Measurements from ENCODE around the gene ASB14.

ASB14 gene

GRCh38 chr3:57261119-57261518 lies 31.4 kb downstream of the ASB14 start:
- no peak for DNase-seq (ENCODE audit: low read depth)

DNA sequence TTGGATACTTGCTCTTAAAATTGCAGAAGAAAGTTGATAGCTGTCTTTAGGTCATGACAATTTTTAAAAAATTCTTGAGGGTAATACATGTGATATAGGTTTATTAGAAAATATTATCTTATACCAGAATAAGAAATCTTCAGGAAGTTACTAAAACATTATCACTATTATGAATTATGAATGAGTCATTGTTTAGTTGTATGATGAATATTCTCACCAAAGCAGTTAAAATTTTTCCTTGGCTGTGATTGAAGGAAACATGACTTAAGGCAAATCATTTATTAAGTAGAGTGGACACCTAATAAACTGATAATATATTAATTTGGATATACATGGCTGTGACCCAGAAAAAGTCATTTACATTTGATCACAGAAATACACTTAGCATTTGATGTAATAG lies 34.8 kb downstream of the ASB14 start:
- DNase-seq (ENCODE audit: low read depth): no peak

GRCh38 chr3:57256844-57257243 lies 35.6 kb downstream of the ASB14 start:
- no peak for DNase-seq (ENCODE audit: low read depth)

DNA sequence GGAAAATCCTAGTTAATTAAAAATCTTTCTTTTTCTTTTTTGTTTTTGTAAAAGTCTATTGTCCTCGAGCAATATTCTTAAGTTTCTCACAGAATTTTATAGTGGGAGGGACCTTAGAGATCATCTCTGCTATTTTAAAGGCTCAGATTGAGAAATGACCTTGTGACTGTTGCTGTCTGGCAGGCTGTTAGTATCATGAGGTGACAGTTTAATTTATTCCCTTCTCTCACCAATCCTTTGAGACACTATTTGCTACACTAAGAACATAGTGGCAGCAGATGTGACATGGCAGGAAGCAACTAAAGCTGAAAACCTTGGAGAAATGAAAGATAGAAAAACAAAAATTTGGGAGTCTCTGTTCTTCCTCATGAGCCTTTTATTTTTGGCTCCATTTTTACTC lies 40.1 kb downstream of the ASB14 start:
- DNase-seq (ENCODE audit: low read depth): no peak

- no peak for DNase-seq (ENCODE audit: low read depth)
Measured at GRCh38 chr3:57244946-57245345, 47.5 kb downstream of the ASB14 start.

DNA sequence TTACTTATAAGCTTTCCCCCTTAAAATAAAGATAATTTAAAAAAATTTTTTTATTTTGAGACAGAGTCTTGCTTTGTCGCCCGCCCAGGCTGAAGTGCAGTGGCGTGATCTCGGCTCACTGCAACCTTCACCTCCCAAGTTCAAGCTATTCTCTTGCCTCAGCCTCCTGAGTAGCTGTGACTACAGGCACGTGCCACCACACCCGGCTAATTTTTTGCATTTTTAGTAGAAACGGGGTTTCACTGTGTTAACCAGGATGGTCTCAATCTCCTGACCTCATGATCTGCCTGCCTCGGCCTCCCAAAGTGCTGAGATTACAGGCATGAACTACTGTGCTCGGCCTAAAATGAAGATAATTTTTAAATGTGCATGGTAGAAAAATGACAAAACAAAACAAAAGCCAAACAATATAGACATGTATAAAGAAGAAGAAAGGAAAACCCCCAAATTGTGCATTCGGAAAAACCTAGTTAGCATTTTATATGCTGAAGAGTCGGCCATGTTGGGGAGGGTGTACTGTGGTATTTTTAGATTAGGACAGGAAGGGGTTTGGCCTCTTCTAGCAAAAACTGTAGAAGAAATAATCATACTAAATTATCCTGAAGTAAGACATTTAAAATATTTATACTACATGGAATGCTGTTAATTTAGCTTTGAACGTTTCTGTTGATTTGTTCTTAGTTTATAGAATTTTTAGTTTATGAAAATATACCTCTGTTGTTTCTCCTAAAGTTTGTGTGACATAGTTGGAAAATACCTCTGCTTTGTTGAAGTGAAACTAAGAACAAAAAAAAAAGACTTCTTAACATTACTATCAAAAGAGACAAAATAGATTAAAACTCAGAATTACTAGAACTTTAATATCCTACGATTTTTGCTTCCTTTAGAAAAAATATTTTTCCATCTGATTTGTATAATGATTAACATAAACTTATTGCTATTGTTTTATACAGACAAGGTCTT lies 57.6 kb downstream of the ASB14 start:
- no peak for DNase-seq (ENCODE audit: low read depth)

DNA sequence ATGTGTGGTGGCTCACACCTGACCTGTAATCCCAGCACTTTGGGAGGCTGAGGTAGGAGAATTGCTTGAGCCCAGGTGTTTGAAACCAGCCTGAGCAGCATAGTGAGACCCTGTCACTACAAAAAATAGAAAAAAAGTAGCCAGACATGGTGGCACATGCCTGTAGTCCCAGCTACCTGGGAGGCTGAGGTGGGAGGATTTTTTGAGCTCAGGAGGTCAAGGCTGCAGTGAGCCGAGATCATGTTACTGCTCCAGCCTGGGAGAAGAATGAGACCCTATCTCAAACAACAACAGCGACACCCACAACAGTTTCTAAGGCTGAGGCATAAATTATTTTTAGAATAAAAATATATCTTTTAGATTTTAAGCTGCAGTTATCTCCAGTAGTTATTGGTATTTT lies 58.7 kb downstream of the ASB14 start:
- DNase-seq (ENCODE audit: low read depth): no peak

- no peak for DNase-seq (ENCODE audit: low read depth)
Measured at GRCh38 chr3:57230006-57230405, 62.5 kb downstream of the ASB14 start.

- peak; percentile 56 for DNase-seq (ENCODE audit: low read depth)
Measured at GRCh38 chr3:57227930-57228751, 64.3 kb downstream of the ASB14 start.

DNA sequence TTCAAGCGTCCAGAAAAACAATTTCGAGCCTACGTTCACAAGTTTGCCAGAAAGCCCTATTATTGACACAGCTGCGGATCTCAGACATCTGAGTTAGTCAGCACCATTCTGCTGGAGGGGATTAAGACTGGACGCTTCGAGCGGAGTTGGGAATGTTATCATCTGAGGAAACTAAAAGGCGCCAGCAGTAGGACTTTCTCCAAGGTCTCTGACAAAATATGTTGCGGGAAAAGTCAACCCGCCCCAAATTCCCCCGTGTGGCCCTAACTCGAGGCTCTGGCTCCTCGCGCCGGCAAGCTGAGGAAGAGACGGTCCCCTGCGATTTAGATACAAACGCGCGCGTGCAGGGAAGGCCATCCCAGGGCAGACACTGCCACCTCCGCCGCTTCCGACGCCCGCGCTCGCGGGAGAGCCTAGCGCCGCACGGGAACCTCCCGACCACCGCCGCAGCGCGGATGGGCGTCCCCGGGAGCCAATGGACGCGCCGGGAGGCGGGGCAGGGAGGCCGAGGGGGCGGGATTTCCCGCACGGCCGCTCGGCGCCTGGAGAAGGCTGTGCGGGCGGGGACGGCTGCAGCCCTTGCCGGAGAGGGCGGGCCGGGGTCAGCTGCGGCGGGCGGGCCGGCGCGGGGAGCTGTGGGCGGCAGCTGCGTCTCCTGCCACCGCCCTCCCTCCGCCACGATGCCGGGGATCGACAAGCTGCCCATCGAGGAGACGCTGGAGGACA lies 65.1 kb downstream of the ASB14 start, which contains the start of gene APPL1:
Gene APPL1, plus strand, starts transcription at position 526 of the 726 bp plus-strand sequence. Its CDS starts 155 bp downstream, at position 681.
- DNase-seq (ENCODE audit: low read depth): peak; percentile 90

DNA sequence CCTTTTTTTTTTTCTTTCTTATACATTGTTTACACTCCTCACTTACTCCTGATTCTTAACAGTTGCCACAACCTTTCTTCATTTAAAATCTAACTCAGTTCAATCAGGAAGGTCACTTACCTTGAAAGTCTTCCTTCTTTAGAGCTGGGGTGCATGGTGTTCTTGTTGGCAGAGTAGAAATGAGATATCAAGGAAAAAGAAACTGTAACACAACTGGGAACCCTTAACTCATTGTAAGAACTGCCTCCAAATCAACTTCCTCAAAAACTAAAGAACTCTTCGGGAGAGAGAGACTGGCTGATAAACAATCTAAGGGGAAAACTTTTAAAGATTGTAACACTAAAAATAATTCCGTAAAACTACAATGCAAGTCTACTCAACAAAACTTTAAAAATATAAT lies 66.3 kb downstream of the ASB14 start:
- DNase-seq (ENCODE audit: low read depth): no peak

- DNase-seq (ENCODE audit: low read depth): peak; percentile 27
Measured at GRCh38 chr3:57224856-57225255, 67.6 kb downstream of the ASB14 start.

DNA sequence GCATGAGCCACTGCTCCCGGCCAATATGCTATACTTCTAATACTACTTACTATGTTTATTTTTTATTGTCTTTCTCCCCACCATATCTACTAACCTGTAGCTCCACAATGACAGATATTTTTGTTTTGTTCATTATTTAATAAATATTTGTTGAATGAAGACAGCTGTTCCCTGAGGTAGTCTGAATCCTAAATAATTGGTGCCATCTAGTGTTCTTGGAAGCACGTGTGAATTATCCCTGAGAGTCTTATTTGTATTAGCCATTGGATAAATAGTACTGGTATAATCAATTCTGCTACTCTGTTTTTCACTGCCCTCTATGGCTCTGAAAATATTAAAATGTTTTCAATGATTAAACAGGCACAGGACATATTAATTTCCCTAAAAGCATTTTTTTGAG lies 70.6 kb downstream of the ASB14 start:
- DNase-seq (ENCODE audit: low read depth): peak; percentile 45
